ENCODE measurements around the gene PAX5. TPM values are rescaled to one million over a fixed set of nuclear protein-coding genes. Genes with fewer than 3 reads are reported as not detected.

PAX5 gene
- total RNA-seq, 1 donor from 2014 or later = 24.3 TPM

- Mint-ChIP-seq H3K36me3 (ENCODE audit: unreplicated experiment) (no peaks in the 10 kb centered on the region), H3K27me3 (ENCODE audit: unreplicated experiment) (peaks cover 9% of the 10 kb centered on the region), H3K9me3 (ENCODE audit: unreplicated experiment) (peaks cover 2% of the 10 kb centered on the region), H3K27ac (ENCODE audit: unreplicated experiment) (no peak overlapping the region), H3K4me1 (ENCODE audit: low read depth, unreplicated experiment) (peaks cover 20% of the 10 kb centered on the region), H3K4me3 (ENCODE audit: unreplicated experiment) (no peak overlapping the region)
- no peak for DNase-seq
- TF ChIP-seq, protein P1, sequence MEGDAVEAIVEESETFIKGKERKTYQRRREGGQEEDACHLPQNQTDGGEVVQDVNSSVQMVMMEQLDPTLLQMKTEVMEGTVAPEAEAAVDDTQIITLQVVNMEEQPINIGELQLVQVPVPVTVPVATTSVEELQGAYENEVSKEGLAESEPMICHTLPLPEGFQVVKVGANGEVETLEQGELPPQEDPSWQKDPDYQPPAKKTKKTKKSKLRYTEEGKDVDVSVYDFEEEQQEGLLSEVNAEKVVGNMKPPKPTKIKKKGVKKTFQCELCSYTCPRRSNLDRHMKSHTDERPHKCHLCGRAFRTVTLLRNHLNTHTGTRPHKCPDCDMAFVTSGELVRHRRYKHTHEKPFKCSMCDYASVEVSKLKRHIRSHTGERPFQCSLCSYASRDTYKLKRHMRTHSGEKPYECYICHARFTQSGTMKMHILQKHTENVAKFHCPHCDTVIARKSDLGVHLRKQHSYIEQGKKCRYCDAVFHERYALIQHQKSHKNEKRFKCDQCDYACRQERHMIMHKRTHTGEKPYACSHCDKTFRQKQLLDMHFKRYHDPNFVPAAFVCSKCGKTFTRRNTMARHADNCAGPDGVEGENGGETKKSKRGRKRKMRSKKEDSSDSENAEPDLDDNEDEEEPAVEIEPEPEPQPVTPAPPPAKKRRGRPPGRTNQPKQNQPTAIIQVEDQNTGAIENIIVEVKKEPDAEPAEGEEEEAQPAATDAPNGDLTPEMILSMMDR (IDR thresholded peaks at IDR 0.05; ENCODE audit: partially characterized antibody, unreplicated experiment) = no peak
Observed at GRCh38 chr9:36822201-36822600, 211.9 kb downstream of the PAX5 start.

DNA sequence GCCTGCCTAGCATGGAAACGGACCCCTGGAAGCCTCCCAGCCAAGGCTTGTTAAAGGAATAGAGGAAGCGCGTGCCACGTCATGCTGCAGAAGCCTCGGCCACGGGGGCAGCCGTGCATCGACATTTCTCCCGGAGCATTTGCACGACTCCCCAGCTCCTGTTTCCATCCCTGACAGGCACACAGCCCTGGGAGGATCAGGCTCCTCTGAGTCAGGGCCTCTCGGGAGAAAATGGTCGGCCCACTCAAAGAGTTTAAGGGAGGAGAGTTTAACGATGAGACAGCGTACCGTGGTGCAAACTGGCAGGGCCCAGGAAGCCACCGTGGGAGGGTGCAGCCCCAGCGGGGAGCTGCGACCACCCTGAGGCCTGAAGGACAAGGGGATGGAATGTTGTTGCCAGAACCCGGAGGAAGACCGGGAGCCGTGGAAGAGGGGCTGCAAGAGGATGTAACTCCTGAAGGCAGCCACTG lies 213.6 kb downstream of the PAX5 start:
- peak overlapping the region; percentile 32 for H3K4me3 Mint-ChIP-seq (ENCODE audit: unreplicated experiment)
- no peak for DNase-seq
- TF ChIP-seq, protein P1 (IDR thresholded peaks at IDR 0.05; ENCODE audit: partially characterized antibody, unreplicated experiment) = no peak
- H3K27me3 Mint-ChIP-seq (ENCODE audit: unreplicated experiment) = peaks cover 16% of the 10 kb centered on the region
- no peak overlapping the region for H3K27ac Mint-ChIP-seq (ENCODE audit: unreplicated experiment)
- H3K9me3 Mint-ChIP-seq (ENCODE audit: unreplicated experiment) = peaks cover 4% of the 10 kb centered on the region
- no peaks in the 10 kb centered on the region for H3K36me3 Mint-ChIP-seq (ENCODE audit: unreplicated experiment)
- peaks cover 20% of the 10 kb centered on the region for H3K4me1 Mint-ChIP-seq (ENCODE audit: low read depth, unreplicated experiment)

DNA sequence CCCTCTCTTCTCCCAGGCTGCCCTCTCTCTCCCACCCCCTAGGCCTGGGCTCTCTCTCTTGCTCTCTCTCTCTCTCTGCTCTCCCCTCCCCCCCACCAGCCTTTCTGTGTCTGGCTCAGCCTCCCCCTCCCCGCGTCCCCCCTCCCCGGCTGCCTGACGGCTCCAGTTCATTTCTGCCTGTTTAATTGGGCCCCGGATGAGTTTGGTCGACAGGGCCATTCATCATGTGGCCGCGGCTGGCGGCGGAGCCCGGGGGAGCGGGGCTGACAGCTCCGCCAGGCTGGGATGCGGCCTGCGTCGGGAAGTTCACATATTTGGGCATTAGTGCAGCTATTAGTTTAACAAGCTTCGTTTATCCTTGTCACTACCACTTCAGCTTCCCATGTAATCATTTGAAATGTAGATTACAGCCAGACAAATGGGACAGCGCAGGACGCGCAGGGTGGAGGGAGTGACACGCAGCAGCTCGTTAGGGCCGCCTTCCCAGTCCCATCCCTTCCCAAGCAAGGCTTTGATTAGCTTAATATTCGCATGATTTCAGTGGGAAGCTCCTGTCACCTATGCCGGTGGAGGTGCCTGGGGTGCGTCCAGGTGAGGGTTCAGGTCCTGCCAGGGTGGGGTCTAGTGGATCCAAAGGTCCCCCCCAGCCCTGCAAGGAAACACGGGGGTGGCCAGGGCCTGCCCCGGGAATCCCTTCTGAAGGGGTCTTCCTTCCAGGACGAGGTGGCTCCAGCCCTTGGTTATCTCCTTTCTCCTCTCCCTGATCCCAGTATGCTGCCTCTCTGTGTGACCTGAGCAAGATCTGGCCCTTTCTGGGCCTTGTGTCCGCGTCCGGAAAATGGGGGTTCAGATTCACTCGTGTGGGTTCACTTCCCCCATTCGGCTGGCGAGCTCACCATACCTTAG lies 214.8 kb downstream of the PAX5 start:
- H3K27ac Mint-ChIP-seq (ENCODE audit: unreplicated experiment) = peak overlapping the region; percentile 81
- H3K9me3 Mint-ChIP-seq (ENCODE audit: unreplicated experiment) = peaks cover 4% of the 10 kb centered on the region
- peaks cover 16% of the 10 kb centered on the region for H3K27me3 Mint-ChIP-seq (ENCODE audit: unreplicated experiment)
- H3K36me3 Mint-ChIP-seq (ENCODE audit: unreplicated experiment) = no peaks in the 10 kb centered on the region
- H3K4me1 Mint-ChIP-seq (ENCODE audit: low read depth, unreplicated experiment) = peaks cover 20% of the 10 kb centered on the region
- DNase-seq = peak; percentile 71
- TF ChIP-seq, protein P1 (IDR thresholded peaks at IDR 0.05; ENCODE audit: partially characterized antibody, unreplicated experiment) = no peak
- H3K4me3 Mint-ChIP-seq (ENCODE audit: unreplicated experiment) = peak overlapping the region; percentile 82

GRCh38 chr9:36818242-36818938 lies 215.7 kb downstream of the PAX5 start:
- H3K4me1 Mint-ChIP-seq (ENCODE audit: low read depth, unreplicated experiment) = peaks cover 20% of the 10 kb centered on the region
- TF ChIP-seq, protein P1 (IDR thresholded peaks at IDR 0.05; ENCODE audit: partially characterized antibody, unreplicated experiment) = no peak
- H3K9me3 Mint-ChIP-seq (ENCODE audit: unreplicated experiment) = peaks cover 5% of the 10 kb centered on the region
- H3K36me3 Mint-ChIP-seq (ENCODE audit: unreplicated experiment) = no peaks in the 10 kb centered on the region
- peak overlapping the region; percentile 81 for H3K27ac Mint-ChIP-seq (ENCODE audit: unreplicated experiment)
- peak overlapping the region; percentile 82 for H3K4me3 Mint-ChIP-seq (ENCODE audit: unreplicated experiment)
- DNase-seq = no peak
- H3K27me3 Mint-ChIP-seq (ENCODE audit: unreplicated experiment) = peaks cover 16% of the 10 kb centered on the region
